Embryonic facial prominence (tissue), 1 donor: ENCODE measurements around the gene ZCWPW1.
"Not testable (repeated sequence)": the region's sequence is repeated elsewhere in the genome, so short reads cannot be mapped to it uniquely, and the experiment has no call there.

Experiments used
- DNase-seq: peaks from one replicate; pipeline ENCODE4 v3.0.0-alpha.2; 2016; ENCODE audit errors: extremely low spot score

The ZCWPW1 gene

GRCh38 chr7:100356416-100357068 is 72.0 kb downstream of the ZCWPW1 start:
- no peak for DNase-seq

- DNase-seq, result no peak
Measured at GRCh38 chr7:100353685-100354330, 74.7 kb downstream of the ZCWPW1 start.

GRCh38 chr7:100352984-100353684 is 75.4 kb downstream of the ZCWPW1 start:
- no peak for DNase-seq

DNA sequence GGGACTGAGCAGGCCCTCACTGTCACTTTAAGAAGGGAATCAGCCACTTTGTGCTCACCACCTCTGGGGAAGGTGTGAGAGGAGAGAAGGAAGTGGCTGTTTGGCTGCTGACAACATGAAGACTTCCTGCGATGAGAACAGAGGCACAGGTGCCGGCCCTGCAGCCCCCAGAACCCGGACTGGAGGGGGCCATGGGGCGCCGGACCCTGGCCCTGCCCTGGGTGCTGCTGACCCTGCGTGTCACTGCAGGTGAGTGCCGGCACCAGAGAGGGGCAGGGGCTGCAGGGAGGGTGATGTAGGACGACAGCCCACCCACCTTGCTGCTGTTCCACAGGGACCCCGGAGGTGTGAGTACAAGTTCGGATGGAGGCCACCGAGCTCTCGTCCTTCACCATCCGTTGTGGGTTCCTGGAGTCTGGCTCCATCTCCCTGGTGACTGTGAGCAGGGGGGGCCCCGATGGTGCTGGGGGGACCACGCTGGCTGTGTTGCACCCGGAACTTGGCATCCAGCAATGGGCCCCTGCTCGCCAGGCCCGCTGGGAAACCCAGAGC is 76.2 kb downstream of the ZCWPW1 start:
- DNase-seq, result not testable (repeated sequence)

DNA sequence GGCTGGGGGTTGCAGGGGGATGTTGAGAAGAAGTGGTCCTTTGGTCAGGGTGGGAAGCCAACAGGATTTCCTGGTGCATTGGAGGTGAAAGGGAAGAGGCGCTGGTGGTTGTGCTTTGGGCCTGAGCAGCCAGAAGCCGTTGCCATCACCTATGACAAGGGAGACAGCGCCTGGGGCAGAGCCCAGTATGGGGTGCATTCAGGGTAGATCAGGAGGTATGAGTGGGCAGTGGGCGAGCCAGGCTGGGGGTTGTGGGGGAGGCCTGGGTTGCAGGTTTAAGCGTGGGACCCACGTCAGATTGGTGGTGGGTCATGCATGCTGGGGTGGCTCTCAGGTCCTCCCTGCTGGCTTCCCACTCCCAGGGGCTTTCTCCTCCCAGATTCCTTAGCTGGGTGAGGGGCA is 76.8 kb downstream of the ZCWPW1 start:
- DNase-seq, result no peak
